Epithelial cell of esophagus (primary cell): ENCODE measurements around the gene LRRC14B.

ENCODE experiments used
- DNase-seq: peaks from one replicate; pipeline ENCODE4 v3.0.0; 2010; ENCODE audit warnings: low read depth
- H3K4me3 ChIP-seq: 2 replicates; pipeline ENCODE4 v1.5.1; 2011; ENCODE audit warnings: mild to moderate bottlenecking, low read length, control low read depth
- CTCF ChIP-seq: IDR thresholded peaks from 2 replicates; pipeline ENCODE4 v1.5.1; 2011; ENCODE audit warnings: low read depth, mild to moderate bottlenecking, low read length, control low read depth, inconsistent platforms; ENCODE audit not compliant: insufficient read depth; ENCODE audit errors: missing control alignments

Gene LRRC14B

GRCh38 chr5:160173-160510 lies 31.2 kb upstream of the LRRC14B start:
- DNase-seq = no peak
- TF ChIP-seq CTCF = no peak
- no peak overlapping the region for H3K4me3 ChIP-seq

- H3K4me3 ChIP-seq = no peak overlapping the region
- no peak for TF ChIP-seq CTCF
- no peak for DNase-seq
Measured at GRCh38 chr5:160921-161802, 30.1 kb upstream of the LRRC14B start.

- H3K4me3 ChIP-seq = no peak overlapping the region
- DNase-seq = no peak
- no peak for TF ChIP-seq CTCF
Measured at GRCh38 chr5:161803-162110, 29.5 kb upstream of the LRRC14B start.

- no peak for DNase-seq
- H3K4me3 ChIP-seq = no peak overlapping the region
- no peak for TF ChIP-seq CTCF
Measured at GRCh38 chr5:162190-162564, 29.1 kb upstream of the LRRC14B start.

GRCh38 chr5:162565-163337 lies 28.5 kb upstream of the LRRC14B start:
- no peak overlapping the region for H3K4me3 ChIP-seq
- TF ChIP-seq CTCF = no peak
- DNase-seq = no peak

- no peak for TF ChIP-seq CTCF
- no peak overlapping the region for H3K4me3 ChIP-seq
Measured at GRCh38 chr5:163338-163620, 28.0 kb upstream of the LRRC14B start.

GRCh38 chr5:163841-164240 lies 27.5 kb upstream of the LRRC14B start:
- DNase-seq = no peak
- H3K4me3 ChIP-seq = no peak overlapping the region
- no peak for TF ChIP-seq CTCF

More at GRCh38 chr5:163338-163620, 28.0 kb upstream of the LRRC14B start:
- no peak for DNase-seq
